Tibial nerve (tissue), 4 donors: ENCODE data around the gene METTL16. TPM values are rescaled to one million over a fixed set of nuclear protein-coding genes. Genes with fewer than 3 reads are reported as not detected.

Source experiments
- DNase-seq, 2 donors: peaks; one replicate each; pipeline ENCODE4 v3.0.0-alpha.2; 2019; ENCODE audit warnings: low spot score in 2 of 2
- H3K27ac ChIP-seq, 4 donors: fragments of 200-600 bp; sonication (generic) in 3 of 4; one replicate each; pipeline ENCODE4 v1.5.1; 2017 to 2019; ENCODE audit warnings: mild to moderate bottlenecking in 1 of 4
- H3K27me3 ChIP-seq, 2 donors: fragments of 200-600 bp; sonication (generic) in 1 of 2; one replicate each; pipeline versions ENCODE4 v1.5.1 to v1.6.0; 2017 to 2019
- H3K36me3 ChIP-seq, 3 donors: fragments of 200-600 bp; sonication (generic); one replicate each; pipeline ENCODE4 v1.5.1; 2018 to 2019
- H3K4me1 ChIP-seq, 4 donors: fragments of 200-600 bp; sonication (generic) in 3 of 4; one replicate each; pipeline ENCODE4 v1.5.1; 2017 to 2019
- H3K4me3 ChIP-seq, 4 donors: fragments of 200-600 bp; sonication (generic) in 3 of 4; one replicate each; pipeline ENCODE4 v1.5.1; 2017 to 2019; ENCODE audit warnings: mild to moderate bottlenecking in 1 of 4, moderate library complexity in 1 of 4
- H3K9me3 ChIP-seq, 4 donors: fragments of 200-600 bp; sonication (generic) in 3 of 4; one replicate each; pipeline ENCODE4 v1.5.1; 2017 to 2019
- EP300 ChIP-seq, 2 donors: sonication (generic); formaldehyde crosslinking; IDR thresholded peaks; one replicate each; pipeline ENCODE4 v1.6.1; 2017; ENCODE audit warnings: antibody characterized with exemption in 2 of 2, mild to moderate bottlenecking in 1 of 2
- POLR2A ChIP-seq, 2 donors: fragments of 450-650 bp; IDR thresholded peaks; one replicate each; pipeline ENCODE4 v1.6.1; 2017; ENCODE audit warnings: antibody characterized with exemption in 2 of 2, mild to moderate bottlenecking in 2 of 2, moderate library complexity in 2 of 2
- WGBS, 2 donors: methylation state at CpG; one replicate each; pipeline ENCODE4 v1.1.5; 2018; 5-methylcytosine and 5-hydroxymethylcytosine counted together
- total RNA-seq, 4 donors: library from RNA; depleted of rRNA; stranded (reverse); fragments of >200 nt; gene quantifications; one replicate each; pipeline ENCODE4 v1.1.0, GENCODE V29; 2016
- TF ChIP-seq, protein P1 (sequence below), 5 experiments: fragments of 200-600 bp in 3 of 5; fragments of 450-650 bp in 2 of 5; sonication (generic) in 3 of 5; IDR thresholded peaks; one replicate each; pipeline ENCODE4 v1.5.1; 2016 to 2019; ENCODE audit warnings: antibody characterized with exemption in 5 of 5, mild to moderate bottlenecking in 3 of 5, moderate library complexity in 2 of 5

Gene METTL16
- total RNA-seq, 4 donors from 2014 or later: 26.5 to 38.1 (median 33.9) TPM

- TF ChIP-seq, protein P1, sequence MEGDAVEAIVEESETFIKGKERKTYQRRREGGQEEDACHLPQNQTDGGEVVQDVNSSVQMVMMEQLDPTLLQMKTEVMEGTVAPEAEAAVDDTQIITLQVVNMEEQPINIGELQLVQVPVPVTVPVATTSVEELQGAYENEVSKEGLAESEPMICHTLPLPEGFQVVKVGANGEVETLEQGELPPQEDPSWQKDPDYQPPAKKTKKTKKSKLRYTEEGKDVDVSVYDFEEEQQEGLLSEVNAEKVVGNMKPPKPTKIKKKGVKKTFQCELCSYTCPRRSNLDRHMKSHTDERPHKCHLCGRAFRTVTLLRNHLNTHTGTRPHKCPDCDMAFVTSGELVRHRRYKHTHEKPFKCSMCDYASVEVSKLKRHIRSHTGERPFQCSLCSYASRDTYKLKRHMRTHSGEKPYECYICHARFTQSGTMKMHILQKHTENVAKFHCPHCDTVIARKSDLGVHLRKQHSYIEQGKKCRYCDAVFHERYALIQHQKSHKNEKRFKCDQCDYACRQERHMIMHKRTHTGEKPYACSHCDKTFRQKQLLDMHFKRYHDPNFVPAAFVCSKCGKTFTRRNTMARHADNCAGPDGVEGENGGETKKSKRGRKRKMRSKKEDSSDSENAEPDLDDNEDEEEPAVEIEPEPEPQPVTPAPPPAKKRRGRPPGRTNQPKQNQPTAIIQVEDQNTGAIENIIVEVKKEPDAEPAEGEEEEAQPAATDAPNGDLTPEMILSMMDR (IDR thresholded peaks at IDR 0.05): no peak
- no peak for TF ChIP-seq EP300 (IDR thresholded peaks at IDR 0.05)
- TF ChIP-seq POLR2A (IDR thresholded peaks at IDR 0.05): no peak
- Histone ChIP-seq H3K27me3 (no peaks in the 10 kb centered on the region), H3K9me3 (no peaks in the 10 kb centered on the region), H3K27ac (no peak overlapping the region), H3K36me3 (peaks cover 0 to 45% (median 8%) of the 10 kb centered on the region in 3 donors), H3K4me1 (peaks cover 0 to 6% (median 0%) of the 10 kb centered on the region in 4 donors), H3K4me3 (no peak overlapping the region)
- DNase-seq: no peak
- WGBS, 2 donors: 80 to 81% methylated on average over 3 of the region's 3 CpGs
Measured at GRCh38 chr17:2478458-2478857, 33.2 kb downstream of the METTL16 start.

- no peak for DNase-seq
- WGBS, 2 donors: 97 to 98% methylated on average over 14 of the region's 14 CpGs
- peaks cover 0 to 80% (median 9%) of the 10 kb centered on the region in 3 donors for H3K36me3 ChIP-seq
- H3K4me3 ChIP-seq: no peak overlapping the region
- TF ChIP-seq, protein P1 (IDR thresholded peaks at IDR 0.05): no peak
- TF ChIP-seq EP300 (IDR thresholded peaks at IDR 0.05): no peak
- TF ChIP-seq POLR2A (IDR thresholded peaks at IDR 0.05): no peak
- no peaks in the 10 kb centered on the region for H3K27me3 ChIP-seq
- no peaks in the 10 kb centered on the region for H3K4me1 ChIP-seq
- H3K27ac ChIP-seq: no peak overlapping the region
- H3K9me3 ChIP-seq: no peaks in the 10 kb centered on the region
Measured at GRCh38 chr17:2475056-2475455, 36.6 kb downstream of the METTL16 start.

DNA sequence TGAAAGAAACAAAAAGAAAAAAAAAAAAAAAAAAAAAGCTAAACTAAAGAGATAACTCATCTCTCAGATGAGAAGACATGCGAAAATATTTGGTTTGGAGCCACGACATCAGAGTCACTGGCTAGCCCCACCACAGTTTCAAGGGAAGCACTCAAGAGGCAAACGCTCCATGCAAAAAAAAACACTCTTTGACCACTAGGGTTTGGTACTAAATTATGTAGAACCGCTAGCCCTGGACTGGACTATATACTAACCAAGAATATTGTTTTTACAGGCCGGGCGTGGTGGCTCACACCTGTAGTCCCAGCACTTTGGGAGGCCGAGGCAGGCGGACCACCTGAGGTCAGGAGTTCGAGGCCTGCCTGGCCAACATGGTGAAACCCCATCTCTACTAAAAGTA is 37.3 kb downstream of the METTL16 start:
- no peak for DNase-seq
- Histone ChIP-seq H3K36me3 (peaks cover 0 to 86% (median 9%) of the 10 kb centered on the region in 3 donors), H3K27me3 (no peaks in the 10 kb centered on the region), H3K4me1 (no peaks in the 10 kb centered on the region), H3K27ac (no peak overlapping the region), H3K4me3 (no peak overlapping the region), H3K9me3 (no peaks in the 10 kb centered on the region)
- whole genome bisulfite sequencing, 2 donors: 92 to 93% methylated on average over 9 of the region's 9 CpGs
- TF ChIP-seq EP300 (IDR thresholded peaks at IDR 0.05) (no peak), POLR2A (IDR thresholded peaks at IDR 0.05) (no peak)
- TF ChIP-seq, protein P1 (IDR thresholded peaks at IDR 0.05): no peak

DNA sequence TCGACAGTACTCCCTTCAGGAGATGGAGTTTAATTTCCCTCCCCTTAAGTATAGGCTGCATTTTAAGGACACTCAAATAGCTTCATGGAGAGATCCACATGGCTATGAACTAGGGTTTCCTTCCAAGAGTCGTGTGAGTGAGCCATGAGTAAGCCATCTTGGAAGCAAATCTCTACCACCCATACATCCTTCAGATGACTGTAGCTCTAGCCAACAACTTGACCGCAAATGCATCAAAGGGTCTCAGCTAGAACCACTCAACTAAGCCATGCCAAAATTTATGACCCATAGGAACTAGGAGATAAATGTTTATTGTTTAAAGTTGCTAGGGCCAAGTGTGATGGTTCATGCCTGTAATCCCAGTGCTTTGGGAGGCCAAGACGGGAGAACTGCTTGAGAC is 43.4 kb downstream of the METTL16 start:
- H3K27ac ChIP-seq: no peak overlapping the region
- no peak for TF ChIP-seq POLR2A (IDR thresholded peaks at IDR 0.05)
- no peak for TF ChIP-seq EP300 (IDR thresholded peaks at IDR 0.05)
- TF ChIP-seq, protein P1 (IDR thresholded peaks at IDR 0.05): no peak
- H3K4me3 ChIP-seq: no peak overlapping the region
- no peaks in the 10 kb centered on the region for H3K9me3 ChIP-seq
- DNase-seq: no peak
- 84 to 86% methylated on average over 4 of the region's 4 CpGs for WGBS, 2 donors
- no peaks in the 10 kb centered on the region for H3K4me1 ChIP-seq
- H3K36me3 ChIP-seq: peaks cover 0 to 88% (median 12%) of the 10 kb centered on the region in 3 donors
- no peaks in the 10 kb centered on the region for H3K27me3 ChIP-seq

- 89 to 95% methylated on average over 12 of the region's 12 CpGs for WGBS, 2 donors
- Histone ChIP-seq H3K4me1 (no peaks in the 10 kb centered on the region), H3K36me3 (peaks cover 0 to 88% (median 22%) of the 10 kb centered on the region in 3 donors), H3K9me3 (no peaks in the 10 kb centered on the region), H3K27me3 (no peaks in the 10 kb centered on the region), H3K27ac (no peak overlapping the region), H3K4me3 (no peak overlapping the region)
- no peak for DNase-seq
- TF ChIP-seq POLR2A (IDR thresholded peaks at IDR 0.05) (no peak), EP300 (IDR thresholded peaks at IDR 0.05) (no peak)
- TF ChIP-seq, protein P1 (IDR thresholded peaks at IDR 0.05): no peak
Measured at GRCh38 chr17:2466931-2467330, 44.8 kb downstream of the METTL16 start.
